ENCODE data around the gene SCUBE1.

DNA sequence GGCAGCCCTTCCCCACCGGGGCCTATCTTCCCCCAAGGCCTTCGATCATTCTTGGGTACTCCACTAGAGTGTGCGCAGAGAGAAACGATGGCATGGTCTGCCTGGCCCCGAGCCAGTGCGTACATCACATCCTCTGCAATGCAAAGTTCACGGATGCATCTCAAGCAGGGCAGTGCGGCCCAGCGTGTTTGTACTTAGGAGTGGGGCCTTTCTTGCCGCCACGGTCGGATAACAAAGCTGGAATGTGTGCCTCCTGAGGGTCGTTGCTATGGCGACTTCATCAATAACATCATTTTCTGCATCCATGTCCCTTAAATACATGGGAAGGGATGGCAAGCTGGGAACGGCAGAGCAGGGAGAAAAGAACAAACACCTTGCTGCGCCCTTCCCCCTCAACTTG, 73.9 kb downstream of the SCUBE1 start:
- TF ChIP-seq, protein P1, sequence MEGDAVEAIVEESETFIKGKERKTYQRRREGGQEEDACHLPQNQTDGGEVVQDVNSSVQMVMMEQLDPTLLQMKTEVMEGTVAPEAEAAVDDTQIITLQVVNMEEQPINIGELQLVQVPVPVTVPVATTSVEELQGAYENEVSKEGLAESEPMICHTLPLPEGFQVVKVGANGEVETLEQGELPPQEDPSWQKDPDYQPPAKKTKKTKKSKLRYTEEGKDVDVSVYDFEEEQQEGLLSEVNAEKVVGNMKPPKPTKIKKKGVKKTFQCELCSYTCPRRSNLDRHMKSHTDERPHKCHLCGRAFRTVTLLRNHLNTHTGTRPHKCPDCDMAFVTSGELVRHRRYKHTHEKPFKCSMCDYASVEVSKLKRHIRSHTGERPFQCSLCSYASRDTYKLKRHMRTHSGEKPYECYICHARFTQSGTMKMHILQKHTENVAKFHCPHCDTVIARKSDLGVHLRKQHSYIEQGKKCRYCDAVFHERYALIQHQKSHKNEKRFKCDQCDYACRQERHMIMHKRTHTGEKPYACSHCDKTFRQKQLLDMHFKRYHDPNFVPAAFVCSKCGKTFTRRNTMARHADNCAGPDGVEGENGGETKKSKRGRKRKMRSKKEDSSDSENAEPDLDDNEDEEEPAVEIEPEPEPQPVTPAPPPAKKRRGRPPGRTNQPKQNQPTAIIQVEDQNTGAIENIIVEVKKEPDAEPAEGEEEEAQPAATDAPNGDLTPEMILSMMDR (IDR thresholded peaks at IDR 0.05 in 2 of 3, conservative IDR thresholded peaks at IDR 0.05 in 1 of 3; ENCODE audit: control insufficient read depth in 2 of 3, extremely low read depth in 1 of 3, insufficient read depth in 1 of 3, low read depth in 3 of 3, low read length in 3 of 3) = no peak
- TF ChIP-seq RAD21 (IDR thresholded peaks at IDR 0.05; ENCODE audit: insufficient read depth, low read depth, low read length) = no peak
- no peak for TF ChIP-seq SRF (IDR thresholded peaks at IDR 0.05; ENCODE audit: low read depth in 2 of 2, low read length in 2 of 2)
- no peak for TF ChIP-seq EZH2 (IDR thresholded peaks at IDR 0.05; ENCODE audit: borderline replicate concordance, control insufficient read depth, low read depth, low read length)
- TF ChIP-seq HCFC1 (IDR thresholded peaks at IDR 0.05; ENCODE audit: low read length) = no peak
- TF ChIP-seq POLR2A (IDR thresholded peaks at IDR 0.05; ENCODE audit: low read depth, low read length) = no peak
- no peak for TF ChIP-seq ZNF207 (IDR thresholded peaks at IDR 0.05; ENCODE audit: borderline replicate concordance)
- TF ChIP-seq BHLHE40 (IDR thresholded peaks at IDR 0.05; ENCODE audit: borderline replicate concordance in 1 of 2, low read depth in 2 of 2, low read length in 1 of 2) = no peak
- no peak for TF ChIP-seq EP300 (IDR thresholded peaks at IDR 0.05; ENCODE audit: borderline replicate concordance in 1 of 2, control insufficient read depth in 1 of 2, low read depth in 2 of 2, low read length in 2 of 2)

Data from GM12878 (cell line).